Calu3 (cell line): Measurements from ENCODE around the gene KY. TPM values are rescaled to one million over a fixed set of nuclear protein-coding genes. Genes with fewer than 3 reads are reported as not detected.

Experiments
- BruUV-seq: library from RNA; stranded (reverse); fragments of 400-500 nt; replicated peaks from 2 replicates; lab custom pipeline; 2021; lab: Mats Ljungman, UMichigan
- CTCF ChIA-PET: fragments of 300-600 bp; sonication (Branson Sonifier 250); formaldehyde crosslinking; loops from one replicate; lab custom pipeline; 2022; ENCODE audit warnings: antibody characterized with exemption; lab: Charles Lee
- DNase-seq: peaks from one replicate; pipeline ENCODE4 v3.0.0; 2022
- H3K27ac Mint-ChIP-seq: one replicate; pipeline ENCODE4 v1.8.0; 2022; ENCODE audit warnings: mixed read lengths; ENCODE audit not compliant: unreplicated experiment
- H3K27me3 Mint-ChIP-seq: one replicate; pipeline ENCODE4 v1.8.0; 2022; ENCODE audit warnings: mixed read lengths; ENCODE audit not compliant: unreplicated experiment
- H3K36me3 Mint-ChIP-seq: one replicate; pipeline ENCODE4 v1.8.0; 2022; ENCODE audit warnings: mild to moderate bottlenecking, moderate library complexity, mixed read lengths; ENCODE audit not compliant: insufficient read depth, unreplicated experiment
- H3K4me1 Mint-ChIP-seq: one replicate; pipeline ENCODE4 v1.8.0; 2022; ENCODE audit warnings: mild to moderate bottlenecking, low read depth, mixed read lengths; ENCODE audit not compliant: unreplicated experiment
- H3K4me3 Mint-ChIP-seq: one replicate; pipeline ENCODE4 v1.8.0; 2022; ENCODE audit warnings: mild to moderate bottlenecking, low read depth, moderate library complexity, mixed read lengths; ENCODE audit not compliant: unreplicated experiment
- H3K9me3 Mint-ChIP-seq: one replicate; pipeline ENCODE4 v1.8.0; 2022; ENCODE audit warnings: low read depth, mixed read lengths; ENCODE audit not compliant: unreplicated experiment
- CTCF ChIP-seq: fragments of 200-600 bp; IDR thresholded peaks from one replicate; pipeline ENCODE4 v1.8.0; 2022; ENCODE audit warnings: antibody characterized with exemption; ENCODE audit not compliant: unreplicated experiment
- intact Hi-C: fragments of 100-400 bp; cut with micrococcal nuclease; formaldehyde crosslinking; loops from one replicate; pipeline ENCODE4 v1.10.0; 2022; ENCODE audit not compliant: unreplicated experiment
- total RNA-seq: library from RNA; stranded (reverse); gene quantifications from 2 replicates; pipeline ENCODE4 v1.2.3, GENCODE V29; 2022

KY gene
- total RNA-seq, 1 experiment from 2014 or later, result not detected

GRCh38 chr3:134602440-134602814 lies 48.4 kb downstream of the KY start:
- H3K36me3 Mint-ChIP-seq, result no peaks in the 10 kb centered on the region
- H3K27me3 Mint-ChIP-seq, result peaks cover 94% of the 10 kb centered on the region
- H3K9me3 Mint-ChIP-seq, result no peaks in the 10 kb centered on the region
- intact Hi-C loops, result no loop called here
- no peak overlapping the region for H3K27ac Mint-ChIP-seq
- DNase-seq, result no peak
- CTCF ChIA-PET, result interaction anchor here (0.6 to 2.0 kb wide), 4 partner anchors 12 to 153 kb away, joined by 3 to 19 read pairs (median 3); no protein-coding TSS in a partner anchor
- H3K4me3 Mint-ChIP-seq, result no peak overlapping the region
- no peaks in the 10 kb centered on the region for H3K4me1 Mint-ChIP-seq
- no peak for TF ChIP-seq CTCF
- no TSS peak for BruUV-seq

GRCh38 chr3:134601539-134602439 lies 49.0 kb downstream of the KY start:
- CTCF ChIA-PET, result interaction anchor here (1.0 to 2.0 kb wide), 3 partner anchors 15 to 154 kb away, joined by 3 to 19 read pairs (median 3); no protein-coding TSS in a partner anchor
- Mint-ChIP-seq H3K9me3 (no peaks in the 10 kb centered on the region), H3K27ac (no peak overlapping the region), H3K36me3 (no peaks in the 10 kb centered on the region), H3K4me3 (no peak overlapping the region), H3K27me3 (peaks cover 94% of the 10 kb centered on the region), H3K4me1 (no peaks in the 10 kb centered on the region)
- intact Hi-C loops, result loop anchor here (1.0 to 2.0 kb wide), 3 partner anchors 40 to 903 kb away; no protein-coding TSS in a partner anchor
- TF ChIP-seq CTCF, result no peak
- no peak for DNase-seq
- no TSS peak for BruUV-seq

- Mint-ChIP-seq H3K4me1 (no peaks in the 10 kb centered on the region), H3K27ac (no peak overlapping the region), H3K27me3 (peaks cover 94% of the 10 kb centered on the region), H3K9me3 (no peaks in the 10 kb centered on the region), H3K36me3 (no peaks in the 10 kb centered on the region), H3K4me3 (no peak overlapping the region)
- DNase-seq, result peak; percentile 94
- BruUV-seq, result no TSS peak
- intact Hi-C loops, result loop anchor here (1.0 to 2.0 kb wide), 4 partner anchors 40 to 1294 kb away; no protein-coding TSS in a partner anchor
- TF ChIP-seq CTCF, result peak; percentile 99
- CTCF ChIA-PET, result interaction anchor here (0.5 to 2.0 kb wide), 12 partner anchors 9 to 1304 kb away, joined by 3 to 19 read pairs (median 3); no protein-coding TSS in a partner anchor
These were observed 49.9 kb downstream of the KY start for GRCh38 chr3:134600685-134601463.

- DNase-seq, result no peak
- peaks cover 94% of the 10 kb centered on the region for H3K27me3 Mint-ChIP-seq
- CTCF ChIA-PET, result interaction anchor here (0.5 to 2.0 kb wide), 12 partner anchors 8 to 1305 kb away, joined by 3 to 19 read pairs (median 3); no protein-coding TSS in a partner anchor
- H3K9me3 Mint-ChIP-seq, result no peaks in the 10 kb centered on the region
- BruUV-seq, result no TSS peak
- H3K36me3 Mint-ChIP-seq, result no peaks in the 10 kb centered on the region
- no peaks in the 10 kb centered on the region for H3K4me1 Mint-ChIP-seq
- TF ChIP-seq CTCF, result no peak
- intact Hi-C loops, result loop anchor here (1.0 to 2.0 kb wide), 2 partner anchors 905 to 1295 kb away; no protein-coding TSS in a partner anchor
- H3K27ac Mint-ChIP-seq, result no peak overlapping the region
- H3K4me3 Mint-ChIP-seq, result no peak overlapping the region
These were observed 50.6 kb downstream of the KY start for GRCh38 chr3:134600206-134600605.
